Liver (tissue), 9 donors: Measurements from ENCODE around the gene TNIP3. TPM values are rescaled to one million over a fixed set of nuclear protein-coding genes. Genes with fewer than 3 reads are reported as not detected.

Source experiments
- DNase-seq: peaks from one replicate; pipeline ENCODE4 v3.0.0-alpha.2; 2017; ENCODE audit warnings: low spot score
- H3K27ac ChIP-seq, 2 donors: one replicate each; pipeline ENCODE4 v1.7.0; 2013; ENCODE audit warnings: inconsistent platforms in 2 of 2, low read length in 2 of 2, control low read depth in 1 of 2, low read depth in 1 of 2, mild to moderate bottlenecking in 1 of 2
- H3K27me3 ChIP-seq, 4 donors: one replicate each; pipeline versions ENCODE4 v1.6.1 to v1.7.0; 2013; ENCODE audit warnings: low read length in 3 of 4, inconsistent platforms in 1 of 4, mild to moderate bottlenecking in 1 of 4, moderate library complexity in 1 of 4; ENCODE audit not compliant: control insufficient read depth in 4 of 4, insufficient read depth in 4 of 4
- H3K36me3 ChIP-seq, 4 donors: one replicate each; pipeline versions ENCODE4 v1.6.1 to v1.7.0; 2013; ENCODE audit warnings: low read length in 3 of 4, mild to moderate bottlenecking in 3 of 4, low read depth in 1 of 4, moderate library complexity in 1 of 4; ENCODE audit not compliant: control insufficient read depth in 4 of 4, insufficient read depth in 3 of 4
- H3K4me1 ChIP-seq, 4 donors: one replicate each; pipeline versions ENCODE4 v1.6.1 to v1.7.0; 2013; ENCODE audit warnings: low read length in 3 of 4, mild to moderate bottlenecking in 3 of 4, moderate library complexity in 1 of 4; ENCODE audit not compliant: control insufficient read depth in 4 of 4, insufficient read depth in 4 of 4
- H3K4me3 ChIP-seq, 3 donors: one replicate each; pipeline versions ENCODE4 v1.6.1 to v1.7.0; 2013; ENCODE audit warnings: low read length in 3 of 3, control low read depth in 1 of 3, low read depth in 1 of 3, mild to moderate bottlenecking in 1 of 3
- H3K9ac ChIP-seq, 2 donors: one replicate each; pipeline ENCODE4 v1.7.0; 2013; ENCODE audit warnings: low read length in 2 of 2, mild to moderate bottlenecking in 2 of 2, moderate library complexity in 2 of 2, control low read depth in 1 of 2, low read depth in 1 of 2
- H3K9me3 ChIP-seq, 4 donors: one replicate each; pipeline versions ENCODE4 v1.6.1 to v1.7.0; 2013; ENCODE audit warnings: low read length in 3 of 4; ENCODE audit not compliant: control insufficient read depth in 4 of 4
- EGR1 ChIP-seq, 2 donors: IDR thresholded peaks; 2 replicates each; pipeline ENCODE4 v1.6.1; 2016 to 2018; ENCODE audit warnings: antibody characterized with exemption in 2 of 2, low read depth in 2 of 2
- FOXA1 ChIP-seq: IDR thresholded peaks from 2 replicates; pipeline ENCODE4 v1.6.1; 2016; ENCODE audit warnings: antibody characterized with exemption
- FOXA2 ChIP-seq: IDR thresholded peaks from 2 replicates; pipeline ENCODE4 v1.6.1; 2016; ENCODE audit warnings: antibody characterized with exemption
- GABPA ChIP-seq, 2 donors: IDR thresholded peaks in 1 of 2; conservative IDR thresholded peaks in 1 of 2; 2 replicates each; pipeline ENCODE4 v1.6.1; 2016; ENCODE audit warnings: antibody characterized with exemption in 2 of 2, mild to moderate bottlenecking in 1 of 2, moderate library complexity in 1 of 2
- HNF4A ChIP-seq, 2 donors: conservative IDR thresholded peaks; 2 replicates each; pipeline ENCODE4 v1.6.1; 2016; ENCODE audit warnings: antibody characterized with exemption in 2 of 2, mild to moderate bottlenecking in 2 of 2
- HNF4G ChIP-seq: IDR thresholded peaks from 2 replicates; pipeline ENCODE4 v1.6.1; 2016; ENCODE audit warnings: antibody characterized with exemption
- JUND ChIP-seq, 2 donors: IDR thresholded peaks; 2 replicates each; pipeline ENCODE4 v1.6.1; 2016; ENCODE audit warnings: antibody characterized with exemption in 2 of 2
- RAD21 ChIP-seq, 2 donors: IDR thresholded peaks; 2 replicates each; pipeline ENCODE4 v1.6.1; 2016; ENCODE audit warnings: antibody characterized with exemption in 2 of 2, mild to moderate bottlenecking in 2 of 2
- RXRA ChIP-seq, 2 donors: IDR thresholded peaks; 2 replicates each; pipeline ENCODE4 v1.6.1; 2017 to 2018; ENCODE audit warnings: antibody characterized with exemption in 2 of 2, mild to moderate bottlenecking in 1 of 2
- SP1 ChIP-seq: IDR thresholded peaks from 2 replicates; pipeline ENCODE4 v1.6.1; 2018; ENCODE audit warnings: antibody characterized with exemption, mild to moderate bottlenecking
- TAF1 ChIP-seq: conservative IDR thresholded peaks from 2 replicates; pipeline ENCODE4 v1.6.1; 2016; ENCODE audit warnings: antibody characterized with exemption, mild to moderate bottlenecking
- YY1 ChIP-seq: IDR thresholded peaks from 2 replicates; pipeline ENCODE4 v1.6.1; 2016; ENCODE audit warnings: antibody characterized with exemption, mild to moderate bottlenecking
- WGBS: extraction: QIAGEN DNeasy Blood & Tissue Kit; methylation state at CpG from one replicate; pipeline ENCODE4 v1.1.7; 2013; 5-methylcytosine and 5-hydroxymethylcytosine counted together
- polyA plus RNA-seq, 2 donors: library from polyadenylated mRNA; stranded (reverse) in 1 of 2; unstranded in 1 of 2; fragments of 200-250 nt in 1 of 2; fragments of >200 nt in 1 of 2; fragmentation: Nextera tagmentation in 1 of 2; extraction: Ambion mirVana in 1 of 2; gene quantifications; one replicate each; pipeline versions ENCODE4 v1.2.1 to v1.2.3, GENCODE V29; 2013 to 2015
- total RNA-seq, 2 donors: library from RNA; depleted of rRNA; stranded (reverse); fragments of >200 nt; gene quantifications; one replicate each; pipeline ENCODE4 v1.2.3, GENCODE V29; 2014
- TF ChIP-seq, protein P1 (sequence below): IDR thresholded peaks from 2 replicates; pipeline ENCODE4 v1.6.1; 2016; ENCODE audit warnings: antibody characterized with exemption
- TF ChIP-seq, protein P2 (sequence below): IDR thresholded peaks from 2 replicates; pipeline ENCODE4 v1.6.1; 2016; ENCODE audit warnings: antibody characterized with exemption
- TF ChIP-seq, protein P3 (sequence below): IDR thresholded peaks from 2 replicates; pipeline ENCODE4 v1.6.1; 2016; ENCODE audit warnings: antibody characterized with exemption, mild to moderate bottlenecking
- TF ChIP-seq, protein P4 (sequence below): fragments of 150-350 bp; IDR thresholded peaks from 2 replicates; pipeline ENCODE4 v1.5.1; 2017; ENCODE audit warnings: improper control_type of control experiment, low read depth, low read length; ENCODE audit not compliant: missing input control
- TF ChIP-seq, protein P5 (sequence below): IDR thresholded peaks from 2 replicates; pipeline ENCODE4 v1.6.1; 2016; ENCODE audit warnings: antibody characterized with exemption
- donor health status: healthy.
- donor health status: healthy.
- donor health status: healthy.
- donor health status: healthy.
- donor health status: healthy.

Gene TNIP3
- total and polyA plus RNA-seq, 4 donors: 0.02 to 0.25 TPM; not detected in 2

DNA sequence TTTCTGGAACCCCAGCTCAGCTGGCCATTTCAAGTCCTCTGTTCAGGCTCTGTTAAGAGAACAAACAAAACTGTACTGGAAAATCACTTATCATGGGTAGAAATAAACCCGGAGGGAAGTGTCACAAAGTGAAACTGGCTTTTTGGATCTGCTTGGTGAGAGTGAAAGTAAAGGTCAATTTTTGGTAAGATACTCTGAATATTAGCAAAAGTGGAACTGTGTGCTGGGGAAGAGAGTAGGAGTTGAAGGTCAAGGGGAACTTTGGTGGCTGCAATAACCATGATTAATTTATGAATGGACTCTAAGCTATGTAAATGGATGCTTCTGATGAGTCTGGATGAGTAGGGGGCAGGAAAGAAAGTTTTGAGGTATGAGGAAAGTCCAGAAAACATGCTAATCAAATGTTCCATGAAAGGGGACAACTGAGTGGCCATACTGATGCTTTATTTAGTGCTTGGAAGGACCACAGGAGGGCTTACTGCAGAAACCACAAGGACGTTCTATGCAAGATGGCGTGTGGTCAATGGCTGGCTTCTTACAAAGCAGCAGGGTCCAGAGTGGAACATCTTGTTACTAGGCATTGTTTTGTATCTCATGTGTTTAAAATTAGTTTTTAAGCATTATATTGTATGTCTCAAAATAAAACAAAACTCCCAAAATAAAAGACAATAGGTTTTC lies 36.8 kb upstream of the TNIP3 start:
- 70% methylated on average over 3 of the region's 3 CpGs for WGBS
- Histone ChIP-seq H3K4me3 (no peak overlapping the region), H3K27me3 (no peaks in the 10 kb centered on the region), H3K36me3 (no peaks in the 10 kb centered on the region), H3K9me3 (no peaks in the 10 kb centered on the region), H3K27ac (no peak overlapping the region), H3K9ac (no peak overlapping the region), H3K4me1 (peaks cover 0 to 5% (median 0%) of the 10 kb centered on the region in 4 donors)
- TF ChIP-seq, protein P1, sequence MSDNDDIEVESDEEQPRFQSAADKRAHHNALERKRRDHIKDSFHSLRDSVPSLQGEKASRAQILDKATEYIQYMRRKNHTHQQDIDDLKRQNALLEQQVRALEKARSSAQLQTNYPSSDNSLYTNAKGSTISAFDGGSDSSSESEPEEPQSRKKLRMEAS: no peak
- no peak for TF ChIP-seq HNF4G
- no peak for TF ChIP-seq SP1
- no peak for TF ChIP-seq RAD21 (IDR thresholded peaks at IDR 0.05)
- TF ChIP-seq FOXA1: no peak
- no peak for DNase-seq

DNA sequence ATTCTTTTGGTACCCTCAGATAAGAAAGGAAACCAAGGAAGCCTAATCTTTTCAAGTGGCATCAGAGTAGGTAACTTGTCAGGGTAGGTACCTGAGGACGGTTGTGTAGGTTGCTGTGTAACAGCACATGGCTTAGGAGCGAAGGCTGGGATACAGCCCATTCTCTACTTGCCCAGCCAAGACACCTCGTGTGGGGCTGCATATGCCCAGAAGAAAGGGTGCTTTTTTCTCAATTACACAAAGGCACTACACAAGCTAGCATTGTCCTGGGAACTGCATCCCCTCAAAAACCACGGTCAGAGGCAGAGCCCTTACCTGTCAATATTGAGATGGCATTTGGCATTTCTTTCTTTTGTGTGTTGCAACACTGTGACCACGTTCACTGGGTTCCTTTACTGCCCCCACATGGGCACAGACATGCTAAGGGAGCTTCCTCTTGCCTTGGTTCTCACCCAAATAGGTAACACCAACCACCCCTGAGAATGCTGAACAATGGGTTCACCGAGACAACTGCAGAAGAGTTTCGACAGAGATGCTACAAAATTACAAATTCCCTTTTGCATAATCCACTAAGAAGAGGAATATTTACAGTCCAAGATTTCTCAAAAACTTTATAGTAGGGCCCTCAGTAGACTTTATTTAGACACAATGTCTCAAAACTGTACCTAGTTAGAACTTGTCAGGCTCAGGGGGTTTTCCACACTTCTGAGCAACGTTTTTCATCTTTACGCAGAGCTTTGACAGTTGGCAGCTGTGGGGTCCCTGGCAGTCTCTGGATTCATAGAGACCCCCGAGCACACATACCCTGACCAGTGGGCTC lies 35.8 kb upstream of the TNIP3 start:
- Histone ChIP-seq H3K4me3 (no peak overlapping the region), H3K36me3 (no peaks in the 10 kb centered on the region), H3K4me1 (peaks cover 0 to 5% (median 0%) of the 10 kb centered on the region in 4 donors), H3K9me3 (no peaks in the 10 kb centered on the region), H3K27me3 (no peaks in the 10 kb centered on the region), H3K27ac (no peak overlapping the region), H3K9ac (no peak overlapping the region)
- DNase-seq: no peak
- WGBS: 68% methylated on average over 10 of the region's 10 CpGs
- TF ChIP-seq GABPA (IDR thresholded peaks at IDR 0.05 in 1 of 2, conservative IDR thresholded peaks at IDR 0.05 in 1 of 2) (no peak), FOXA1 (no peak), SP1 (no peak), HNF4A (conservative IDR thresholded peaks at IDR 0.05) (no peak), EGR1 (IDR thresholded peaks at IDR 0.05; ENCODE audit: low read depth in 2 of 2) (no peak), JUND (IDR thresholded peaks at IDR 0.05) (no peak), RAD21 (IDR thresholded peaks at IDR 0.05) (no peak), HNF4G (no peak), TAF1 (no peak), RXRA (IDR thresholded peaks at IDR 0.05) (no peak), YY1 (no peak), FOXA2 (no peak)
- TF ChIP-seq, protein P2, sequence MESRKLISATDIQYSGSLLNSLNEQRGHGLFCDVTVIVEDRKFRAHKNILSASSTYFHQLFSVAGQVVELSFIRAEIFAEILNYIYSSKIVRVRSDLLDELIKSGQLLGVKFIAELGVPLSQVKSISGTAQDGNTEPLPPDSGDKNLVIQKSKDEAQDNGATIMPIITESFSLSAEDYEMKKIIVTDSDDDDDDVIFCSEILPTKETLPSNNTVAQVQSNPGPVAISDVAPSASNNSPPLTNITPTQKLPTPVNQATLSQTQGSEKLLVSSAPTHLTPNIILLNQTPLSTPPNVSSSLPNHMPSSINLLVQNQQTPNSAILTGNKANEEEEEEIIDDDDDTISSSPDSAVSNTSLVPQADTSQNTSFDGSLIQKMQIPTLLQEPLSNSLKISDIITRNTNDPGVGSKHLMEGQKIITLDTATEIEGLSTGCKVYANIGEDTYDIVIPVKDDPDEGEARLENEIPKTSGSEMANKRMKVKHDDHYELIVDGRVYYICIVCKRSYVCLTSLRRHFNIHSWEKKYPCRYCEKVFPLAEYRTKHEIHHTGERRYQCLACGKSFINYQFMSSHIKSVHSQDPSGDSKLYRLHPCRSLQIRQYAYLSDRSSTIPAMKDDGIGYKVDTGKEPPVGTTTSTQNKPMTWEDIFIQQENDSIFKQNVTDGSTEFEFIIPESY: no peak
- TF ChIP-seq, protein P1: no peak
- TF ChIP-seq, protein P3, sequence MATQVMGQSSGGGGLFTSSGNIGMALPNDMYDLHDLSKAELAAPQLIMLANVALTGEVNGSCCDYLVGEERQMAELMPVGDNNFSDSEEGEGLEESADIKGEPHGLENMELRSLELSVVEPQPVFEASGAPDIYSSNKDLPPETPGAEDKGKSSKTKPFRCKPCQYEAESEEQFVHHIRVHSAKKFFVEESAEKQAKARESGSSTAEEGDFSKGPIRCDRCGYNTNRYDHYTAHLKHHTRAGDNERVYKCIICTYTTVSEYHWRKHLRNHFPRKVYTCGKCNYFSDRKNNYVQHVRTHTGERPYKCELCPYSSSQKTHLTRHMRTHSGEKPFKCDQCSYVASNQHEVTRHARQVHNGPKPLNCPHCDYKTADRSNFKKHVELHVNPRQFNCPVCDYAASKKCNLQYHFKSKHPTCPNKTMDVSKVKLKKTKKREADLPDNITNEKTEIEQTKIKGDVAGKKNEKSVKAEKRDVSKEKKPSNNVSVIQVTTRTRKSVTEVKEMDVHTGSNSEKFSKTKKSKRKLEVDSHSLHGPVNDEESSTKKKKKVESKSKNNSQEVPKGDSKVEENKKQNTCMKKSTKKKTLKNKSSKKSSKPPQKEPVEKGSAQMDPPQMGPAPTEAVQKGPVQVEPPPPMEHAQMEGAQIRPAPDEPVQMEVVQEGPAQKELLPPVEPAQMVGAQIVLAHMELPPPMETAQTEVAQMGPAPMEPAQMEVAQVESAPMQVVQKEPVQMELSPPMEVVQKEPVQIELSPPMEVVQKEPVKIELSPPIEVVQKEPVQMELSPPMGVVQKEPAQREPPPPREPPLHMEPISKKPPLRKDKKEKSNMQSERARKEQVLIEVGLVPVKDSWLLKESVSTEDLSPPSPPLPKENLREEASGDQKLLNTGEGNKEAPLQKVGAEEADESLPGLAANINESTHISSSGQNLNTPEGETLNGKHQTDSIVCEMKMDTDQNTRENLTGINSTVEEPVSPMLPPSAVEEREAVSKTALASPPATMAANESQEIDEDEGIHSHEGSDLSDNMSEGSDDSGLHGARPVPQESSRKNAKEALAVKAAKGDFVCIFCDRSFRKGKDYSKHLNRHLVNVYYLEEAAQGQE: no peak
- TF ChIP-seq, protein P4, sequence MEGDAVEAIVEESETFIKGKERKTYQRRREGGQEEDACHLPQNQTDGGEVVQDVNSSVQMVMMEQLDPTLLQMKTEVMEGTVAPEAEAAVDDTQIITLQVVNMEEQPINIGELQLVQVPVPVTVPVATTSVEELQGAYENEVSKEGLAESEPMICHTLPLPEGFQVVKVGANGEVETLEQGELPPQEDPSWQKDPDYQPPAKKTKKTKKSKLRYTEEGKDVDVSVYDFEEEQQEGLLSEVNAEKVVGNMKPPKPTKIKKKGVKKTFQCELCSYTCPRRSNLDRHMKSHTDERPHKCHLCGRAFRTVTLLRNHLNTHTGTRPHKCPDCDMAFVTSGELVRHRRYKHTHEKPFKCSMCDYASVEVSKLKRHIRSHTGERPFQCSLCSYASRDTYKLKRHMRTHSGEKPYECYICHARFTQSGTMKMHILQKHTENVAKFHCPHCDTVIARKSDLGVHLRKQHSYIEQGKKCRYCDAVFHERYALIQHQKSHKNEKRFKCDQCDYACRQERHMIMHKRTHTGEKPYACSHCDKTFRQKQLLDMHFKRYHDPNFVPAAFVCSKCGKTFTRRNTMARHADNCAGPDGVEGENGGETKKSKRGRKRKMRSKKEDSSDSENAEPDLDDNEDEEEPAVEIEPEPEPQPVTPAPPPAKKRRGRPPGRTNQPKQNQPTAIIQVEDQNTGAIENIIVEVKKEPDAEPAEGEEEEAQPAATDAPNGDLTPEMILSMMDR: no peak
- TF ChIP-seq, protein P5, sequence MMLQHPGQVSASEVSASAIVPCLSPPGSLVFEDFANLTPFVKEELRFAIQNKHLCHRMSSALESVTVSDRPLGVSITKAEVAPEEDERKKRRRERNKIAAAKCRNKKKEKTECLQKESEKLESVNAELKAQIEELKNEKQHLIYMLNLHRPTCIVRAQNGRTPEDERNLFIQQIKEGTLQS: no peak
